ENCODE results near the gene SMIM32. TPM values are rescaled to one million over a fixed set of nuclear protein-coding genes. Genes with fewer than 3 reads are reported as not detected.

The SMIM32 gene
- total RNA-seq, 1 experiment from 2014 or later, result 0.37 TPM

- TF ChIP-seq PRRX2 (CRISPR knock-in tag; IDR thresholded peaks at IDR 0.05) (no peak), ZNF121 (CRISPR knock-in tag; IDR thresholded peaks at IDR 0.05) (no peak), E2F5 (CRISPR knock-in tag; IDR thresholded peaks at IDR 0.05) (no peak), ZNF281 (CRISPR knock-in tag; IDR thresholded peaks at IDR 0.05) (no peak), ATF1 (CRISPR knock-in tag; IDR thresholded peaks at IDR 0.05) (no peak), ELF4 (CRISPR knock-in tag; IDR thresholded peaks at IDR 0.05; ENCODE audit: low read depth) (no peak)
These were observed 31.0 kb downstream of the SMIM32 start (continued) for GRCh38 chr5:136162008-136162407.

- peaks cover 13% of the 10 kb centered on the region for H3K9me3 Mint-ChIP-seq
- H3K27ac Mint-ChIP-seq, result no peak overlapping the region
- no peak for ATAC-seq
- DNase-seq (ENCODE audit: low spot score), result no peak
- TF ChIP-seq NFATC4 (CRISPR knock-in tag; IDR thresholded peaks at IDR 0.05), result no peak
- H3K36me3 Mint-ChIP-seq, result peaks cover 38% of the 10 kb centered on the region
- CTCF ChIA-PET, result no interaction called here
- no peaks in the 10 kb centered on the region; the same call in 1 of the 2 replicates for H3K4me1 Mint-ChIP-seq
- POLR2A ChIA-PET, result no interaction called here
- H3K4me3 Mint-ChIP-seq, result no peak overlapping the region
- no peaks in the 10 kb centered on the region for H3K27me3 Mint-ChIP-seq (ENCODE audit: low read depth)
These were observed 33.5 kb downstream of the SMIM32 start for GRCh38 chr5:136159457-136159856.

GRCh38 chr5:136157514-136157913 is 35.4 kb downstream of the SMIM32 start:
- Mint-ChIP-seq H3K4me1 (no peaks in the 10 kb centered on the region; the same call in 1 of the 2 replicates), H3K9me3 (peaks cover 13% of the 10 kb centered on the region), H3K4me3 (no peak overlapping the region), H3K27me3 (ENCODE audit: low read depth) (no peaks in the 10 kb centered on the region), H3K36me3 (peaks cover 44% of the 10 kb centered on the region), H3K27ac (no peak overlapping the region)
- ATAC-seq, result no peak
- no peak for DNase-seq (ENCODE audit: low spot score)
- ChIA-PET POLR2A (no interaction called here), CTCF (no interaction called here)
- TF ChIP-seq TP53 (CRISPR knock-in tag; IDR thresholded peaks at IDR 0.05) (no peak), SMAD4 (CRISPR knock-in tag; IDR thresholded peaks at IDR 0.05) (no peak), USF2 (CRISPR knock-in tag; IDR thresholded peaks at IDR 0.05) (no peak), ARID4B (CRISPR knock-in tag; IDR thresholded peaks at IDR 0.05; ENCODE audit: borderline replicate concordance) (no peak), ZNF396 (CRISPR knock-in tag; IDR thresholded peaks at IDR 0.05; ENCODE audit: borderline replicate concordance) (no peak), ZNF232 (CRISPR knock-in tag; IDR thresholded peaks at IDR 0.05) (no peak), GABPB1 (CRISPR knock-in tag; IDR thresholded peaks at IDR 0.05) (no peak), E2F5 (CRISPR knock-in tag; IDR thresholded peaks at IDR 0.05) (no peak), ZNF416 (CRISPR knock-in tag; IDR thresholded peaks at IDR 0.05) (no peak), ZBTB43 (CRISPR knock-in tag; IDR thresholded peaks at IDR 0.05) (no peak), IRF2 (CRISPR knock-in tag; IDR thresholded peaks at IDR 0.05; ENCODE audit: borderline replicate concordance, low read depth) (no peak), NR1H2 (CRISPR knock-in tag; IDR thresholded peaks at IDR 0.05) (no peak), PREB (CRISPR knock-in tag; IDR thresholded peaks at IDR 0.05; ENCODE audit: borderline replicate concordance) (no peak), GRHL2 (CRISPR knock-in tag; IDR thresholded peaks at IDR 0.05; ENCODE audit: insufficient replicate concordance, severe bottlenecking) (no peak), CDX4 (CRISPR knock-in tag; IDR thresholded peaks at IDR 0.05; ENCODE audit: borderline replicate concordance) (no peak), SOX15 (CRISPR knock-in tag; IDR thresholded peaks at IDR 0.05) (no peak)
